Measurements from ENCODE around the gene PRRC2C.

The PRRC2C gene

DNA sequence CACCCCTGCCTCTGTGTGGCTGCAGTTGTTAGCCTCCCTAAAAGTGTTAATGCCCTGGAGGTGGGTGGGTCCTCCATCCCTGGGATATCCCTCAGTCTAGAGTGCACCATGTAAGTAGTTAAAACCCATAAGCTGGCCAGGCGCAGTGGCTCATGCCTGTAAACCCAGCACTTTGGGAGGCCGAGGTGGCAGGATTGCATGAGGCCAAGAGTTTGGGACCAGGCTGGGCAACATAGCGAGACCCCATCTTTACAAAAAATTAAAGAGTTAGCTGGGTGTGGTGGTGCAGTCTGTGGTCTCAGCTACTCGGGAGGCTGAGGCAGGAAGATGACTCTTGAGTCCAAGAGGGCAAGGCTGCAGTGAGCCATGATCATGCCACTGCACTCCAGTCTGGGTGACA lies 156.9 kb downstream of the PRRC2C start:
- no peak for DNase-seq
- Mint-ChIP-seq H3K4me1 (peaks cover 4% of the 10 kb centered on the region), H3K27ac (no peak overlapping the region), H3K4me3 (no peak overlapping the region), H3K36me3 (no peaks in the 10 kb centered on the region), H3K9me3 (no peaks in the 10 kb centered on the region), H3K27me3 (peaks cover 21% of the 10 kb centered on the region)
- CTCF ChIA-PET = interaction anchor here (1.2 to 6.8 kb wide), 2 partner anchors 74 to 344 kb away, joined by 4 to 89 read pairs; no protein-coding TSS in a partner anchor

Data from activated naive CD4-positive, alpha-beta T cell treated with anti-CD3 and anti-CD28 coated beads, Interleukin-2, amount 10 ng/mL, durations not matched to agents 7 days and 5 days (primary cell).